GM18873 (cell line): ENCODE data around the gene SIRPA.

Experiments
- ATAC-seq: cut with Tn5 transposase; IDR thresholded peaks from one replicate; pipeline ENCODE4 v1.9.1; 2021; ENCODE audit warnings: mild to moderate bottlenecking, moderate library complexity, moderate number of reproducible peaks; ENCODE audit not compliant: unreplicated experiment, low FRiP score

Gene SIRPA

GRCh38 chr20:1885940-1886693, 9.1 kb upstream of the SIRPA start:
- ATAC-seq: no peak

DNA sequence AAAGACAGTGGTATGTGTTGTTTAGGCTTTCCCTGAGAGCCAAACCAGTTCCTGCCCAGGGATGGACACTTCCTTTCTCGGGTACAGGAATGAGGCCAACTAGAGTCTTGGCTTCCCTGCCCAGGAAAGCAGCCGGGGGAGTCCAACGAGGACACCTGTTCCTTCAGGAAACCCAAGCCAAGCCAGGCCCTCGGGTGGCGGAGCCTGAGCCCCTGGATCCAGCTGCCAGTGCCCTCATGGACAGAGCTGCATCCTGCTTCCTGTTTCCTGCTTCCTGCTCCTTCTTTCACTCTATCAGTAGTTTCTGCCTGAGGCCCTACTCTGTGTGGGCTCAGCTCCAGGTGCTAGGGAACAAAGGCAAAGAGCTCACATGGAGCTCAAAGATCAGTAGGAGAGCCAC, 7.9 kb upstream of the SIRPA start:
- ATAC-seq: no peak

DNA sequence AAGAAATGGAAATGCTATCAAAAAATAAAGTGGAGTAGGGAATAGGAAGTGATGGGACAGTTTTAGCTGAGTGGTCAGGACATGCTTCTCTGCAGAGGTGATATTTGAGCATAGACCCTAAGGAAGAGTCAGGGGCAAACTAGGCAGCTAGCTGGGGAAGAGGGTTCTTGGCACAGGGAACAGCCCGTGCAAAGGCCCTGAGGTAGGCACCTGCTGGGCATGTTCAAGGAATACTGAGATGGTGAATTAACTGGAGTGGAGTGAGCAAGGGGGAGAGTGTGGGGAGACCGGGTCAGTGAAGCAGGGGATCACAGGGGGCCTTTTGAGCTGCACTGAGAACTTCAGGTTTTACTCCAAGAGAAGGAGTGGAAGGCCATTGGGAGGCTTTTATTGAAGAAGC, 7.5 kb upstream of the SIRPA start:
- no peak for ATAC-seq

DNA sequence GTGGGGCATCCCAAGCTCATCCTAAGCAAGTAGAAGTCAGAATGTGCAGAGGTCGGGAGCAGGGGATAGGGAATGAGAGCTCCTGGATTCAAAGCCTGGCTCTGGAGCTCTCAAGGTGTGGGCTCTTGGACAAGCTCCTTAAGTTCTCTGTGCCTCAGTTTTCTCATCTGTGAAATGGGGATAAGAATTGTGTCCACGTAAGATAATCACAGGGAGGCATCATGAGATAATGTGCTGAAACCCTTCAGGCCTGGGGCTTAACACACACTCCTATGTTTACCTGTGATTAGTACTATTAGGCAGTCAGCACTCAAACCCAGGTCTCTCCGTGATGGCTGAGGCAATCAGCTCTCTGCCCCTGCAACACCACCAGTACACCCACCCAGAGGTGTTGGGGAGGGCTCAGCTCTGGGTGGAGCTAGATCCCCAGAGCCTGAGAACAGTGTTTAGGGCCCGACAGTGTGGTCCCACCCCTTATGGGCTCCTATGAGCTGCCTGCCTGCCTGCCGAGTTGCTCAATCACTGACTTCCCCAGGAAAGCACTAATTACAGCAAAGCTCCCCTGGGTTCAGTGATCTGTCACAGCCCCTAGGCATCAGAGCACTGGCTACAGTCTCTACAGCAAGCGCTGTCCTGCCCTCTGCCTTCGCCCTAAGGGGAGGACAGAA, 6.3 kb upstream of the SIRPA start:
- ATAC-seq: no peak

GRCh38 chr20:1890469-1891262, 4.5 kb upstream of the SIRPA start:
- ATAC-seq: no peak

DNA sequence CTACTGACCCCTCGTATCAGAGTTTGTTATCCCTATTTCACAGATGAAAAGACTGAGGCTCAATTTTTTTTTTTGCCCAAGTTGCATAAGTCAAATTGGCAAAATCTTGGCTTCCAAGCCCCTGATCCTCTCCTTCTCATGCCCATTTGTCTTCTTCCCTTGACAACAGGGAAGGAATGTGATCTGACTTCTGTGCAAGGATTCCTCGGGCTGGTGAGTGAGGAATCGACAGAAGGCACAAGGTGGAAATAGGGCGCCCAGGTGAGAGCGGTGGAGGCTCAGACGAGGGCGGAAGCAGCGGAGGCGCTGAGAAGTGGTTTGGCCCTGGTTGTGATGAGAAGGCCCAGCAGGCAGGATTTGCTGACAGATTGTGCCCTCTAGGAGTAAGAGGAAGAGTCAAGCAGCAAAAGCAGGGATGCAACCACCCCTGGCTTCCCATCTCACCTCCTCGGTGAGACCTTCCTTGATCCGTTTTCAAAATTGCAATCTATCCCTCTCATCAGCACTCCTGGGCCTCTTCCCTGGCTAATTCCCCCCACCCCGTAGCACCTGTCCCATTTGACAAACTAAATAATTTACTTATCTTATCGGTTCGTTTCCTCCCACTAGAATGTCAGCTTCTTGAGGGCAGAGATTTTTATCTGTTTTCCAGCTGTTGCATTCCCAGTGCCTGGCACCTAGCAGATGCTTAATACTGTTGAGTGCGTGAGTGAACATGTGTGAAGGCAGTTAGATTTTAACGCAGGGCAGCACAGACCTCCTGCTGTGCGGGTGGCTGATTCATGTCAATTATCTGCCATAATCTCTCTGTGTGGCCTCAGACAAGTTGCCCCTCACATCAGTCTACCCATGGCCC, 3.7 kb upstream of the SIRPA start:
- no peak for ATAC-seq

DNA sequence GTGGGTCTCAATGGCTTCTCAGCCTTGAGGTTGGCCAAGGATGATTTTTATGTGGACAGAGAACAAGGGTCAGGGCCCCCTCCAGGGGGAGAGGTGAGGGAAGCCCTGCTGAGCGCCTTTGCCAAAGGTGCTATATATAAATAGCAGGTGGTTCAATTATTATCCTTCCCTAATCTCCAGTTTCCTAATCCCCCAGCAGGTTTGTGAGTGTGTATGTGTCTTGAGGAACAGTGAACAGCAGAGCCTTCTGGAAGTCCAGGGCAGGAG, 3.2 kb upstream of the SIRPA start:
- no peak for ATAC-seq

DNA sequence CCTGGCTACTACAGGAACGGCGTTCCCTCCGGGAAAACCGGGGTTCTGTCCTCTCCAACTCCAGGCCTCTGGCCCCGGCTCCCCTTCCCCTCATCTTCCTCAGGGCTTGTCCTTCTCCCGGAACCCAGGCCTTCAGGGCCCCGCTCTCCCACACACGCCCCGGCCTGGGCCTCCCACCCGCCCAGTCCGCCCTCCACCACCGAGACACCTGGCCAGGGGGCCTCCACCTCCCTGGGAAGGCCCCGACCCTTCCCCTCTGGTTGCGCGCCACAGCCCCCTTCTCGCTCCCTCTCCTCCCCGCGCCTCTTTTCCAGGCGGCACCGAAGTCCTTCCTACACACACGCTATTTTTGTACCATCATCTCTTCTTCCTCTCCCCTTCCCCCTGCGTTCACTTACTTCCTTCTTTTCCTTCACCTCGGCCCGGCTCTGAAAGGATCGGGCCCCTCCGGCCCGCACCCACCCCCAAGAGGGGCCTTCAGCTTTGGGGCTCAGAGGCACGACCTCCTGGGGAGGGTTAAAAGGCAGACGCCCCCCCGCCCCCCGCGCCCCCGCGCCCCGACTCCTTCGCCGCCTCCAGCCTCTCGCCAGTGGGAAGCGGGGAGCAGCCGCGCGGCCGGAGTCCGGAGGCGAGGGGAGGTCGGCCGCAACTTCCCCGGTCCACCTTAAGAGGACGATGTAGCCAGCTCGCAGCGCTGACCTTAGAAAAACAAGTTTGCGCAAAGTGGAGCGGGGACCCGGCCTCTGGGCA, 1.3 kb upstream of the SIRPA start:
- ATAC-seq: no peak

DNA sequence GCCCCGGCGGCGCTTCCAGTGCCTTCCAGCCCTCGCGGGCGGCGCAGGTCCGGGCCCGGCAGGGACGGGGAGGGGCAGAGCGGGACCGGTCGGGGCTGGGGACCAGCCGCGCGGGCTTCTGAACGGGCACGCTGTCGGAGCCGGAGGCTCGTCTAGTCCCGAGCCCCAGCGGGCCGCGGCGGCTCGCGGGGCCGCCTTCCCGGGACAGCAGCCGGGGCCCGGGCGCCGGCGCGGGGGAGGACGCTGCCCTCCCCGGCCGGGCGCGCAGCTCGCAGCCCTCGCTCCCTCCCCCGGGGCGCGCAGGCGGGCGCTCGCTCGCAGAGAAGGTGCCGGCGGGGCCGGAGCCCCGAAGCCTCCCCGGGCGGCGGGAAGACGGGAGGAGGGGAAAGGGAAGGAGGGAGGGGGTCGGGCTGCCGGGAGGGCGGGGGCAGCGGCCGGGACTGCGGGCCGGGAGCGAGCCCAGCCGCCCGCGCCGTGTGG, 696 bp upstream of the SIRPA start:
- ATAC-seq: no peak

DNA sequence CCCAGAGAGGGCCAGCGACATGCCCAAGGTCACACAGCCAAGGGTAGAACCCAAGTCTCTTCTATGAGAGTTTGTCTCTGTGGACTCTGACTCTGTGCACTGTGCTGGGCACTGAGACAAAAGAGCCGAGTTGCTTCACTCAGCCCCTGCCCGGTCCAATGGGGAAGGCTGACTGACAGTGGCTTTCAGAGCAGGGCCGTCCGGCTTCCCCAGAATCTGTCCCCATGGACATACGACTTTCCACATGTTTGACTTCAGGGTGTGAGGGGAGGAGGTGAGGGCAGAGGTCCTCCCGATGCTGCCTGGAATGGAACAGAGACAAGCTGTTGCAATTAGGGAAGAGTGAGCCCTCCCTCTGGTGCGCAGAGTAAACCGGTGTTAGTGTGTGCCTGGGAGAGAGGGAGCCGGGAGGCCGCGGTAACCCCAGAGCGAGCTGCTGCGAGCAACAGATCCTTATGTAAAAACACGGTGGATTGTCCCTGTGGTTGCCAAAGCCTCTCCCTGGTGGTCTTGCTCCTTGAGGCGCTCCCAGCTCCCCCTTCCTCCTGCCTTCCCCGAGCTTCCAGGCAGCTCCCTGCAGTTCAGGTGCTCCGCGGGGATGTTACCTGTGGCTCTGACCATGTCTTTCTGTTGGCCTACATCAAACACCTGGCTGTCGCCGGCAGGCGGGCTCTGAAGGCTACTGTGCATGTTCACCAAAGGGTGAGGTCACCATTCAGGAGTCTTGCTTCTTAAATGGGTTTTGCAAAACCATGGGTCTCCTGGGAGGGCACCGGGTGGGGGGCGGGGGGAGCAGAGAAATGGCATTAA, 672 bp downstream of the SIRPA start:
- no peak for ATAC-seq

GRCh38 chr20:1896484-1897258, 1.5 kb downstream of the SIRPA start:
- ATAC-seq: no peak

- ATAC-seq: no peak
Observed at GRCh38 chr20:1897541-1897940, 2.3 kb downstream of the SIRPA start.

DNA sequence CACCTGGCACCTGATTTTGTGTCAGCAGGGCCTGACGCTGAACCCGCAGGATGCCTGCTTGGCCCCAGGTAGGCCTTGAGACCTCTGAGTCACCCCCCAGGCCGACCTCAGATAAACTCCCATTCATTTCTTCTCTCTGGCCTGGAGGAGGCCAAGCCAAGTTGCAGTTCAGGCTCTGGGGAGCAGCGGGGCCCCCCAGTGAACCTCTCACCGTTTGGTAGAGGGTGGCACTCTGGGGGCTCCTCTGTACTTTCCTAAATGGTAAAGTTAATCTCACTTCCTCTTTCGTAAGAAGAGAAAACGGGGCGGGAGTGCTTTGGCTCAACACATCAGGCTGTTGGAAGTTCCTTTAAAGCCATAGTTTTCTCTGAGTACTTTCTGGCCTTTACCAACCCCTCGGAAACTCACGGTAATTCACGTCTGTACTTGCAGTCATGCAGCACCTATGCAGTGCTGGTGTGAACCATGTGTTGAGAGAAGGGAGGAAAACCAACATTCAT, 2.8 kb downstream of the SIRPA start:
- ATAC-seq: no peak

GRCh38 chr20:1898482-1899240, 3.5 kb downstream of the SIRPA start:
- ATAC-seq: no peak

GRCh38 chr20:1899241-1899525, 4.0 kb downstream of the SIRPA start:
- ATAC-seq: no peak

GRCh38 chr20:1900321-1900801, 5.2 kb downstream of the SIRPA start:
- no peak for ATAC-seq

DNA sequence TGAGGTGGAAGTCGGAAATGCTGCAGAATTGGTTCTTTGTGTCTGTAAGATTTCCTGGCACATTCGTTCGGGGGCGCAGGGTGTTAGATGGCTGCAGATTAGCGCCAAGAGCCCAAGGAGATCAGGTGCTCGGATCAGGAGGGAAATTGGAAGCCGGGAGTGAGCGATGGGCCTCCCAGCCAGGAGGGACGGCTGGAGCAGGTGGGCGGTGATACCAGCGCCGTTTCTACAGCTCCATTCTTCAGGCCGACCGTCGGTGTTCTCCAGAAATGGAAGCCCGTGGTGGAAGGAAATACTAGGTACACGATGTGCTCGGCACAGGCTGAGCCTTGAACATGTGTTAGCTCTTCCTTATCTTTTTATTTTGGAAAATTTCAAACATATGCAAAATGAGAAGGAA, 6.5 kb downstream of the SIRPA start:
- no peak for ATAC-seq

- ATAC-seq: no peak
Observed at GRCh38 chr20:1902188-1902587, 7.0 kb downstream of the SIRPA start.
